ENCODE data around the gene SLC35G1. TPM values are rescaled to one million over a fixed set of nuclear protein-coding genes. Genes with fewer than 3 reads are reported as not detected.

Gene SLC35G1
- total and polyA plus RNA-seq, 7 donors, result 1.3 to 2.7 (median 2.2) TPM

- DNase-seq (no peak), ATAC-seq (no peak)
- no peak overlapping the region for H3K27ac ChIP-seq
- H3K4me1 ChIP-seq, result no peaks in the 10 kb centered on the region
- no peaks in the 10 kb centered on the region for H3K36me3 ChIP-seq (ENCODE audit: insufficient read depth in 1 of 2, low read depth in 1 of 2)
- intact Hi-C loops (cut with DNase I), result no loop called here
- no peak overlapping the region for H3K4me3 ChIP-seq
- H3K27me3 ChIP-seq (ENCODE audit: insufficient read depth in 3 of 3, low read length in 2 of 3), result peaks cover 0 to 5% (median 0%) of the 10 kb centered on the region in 3 donors
- H3K9me3 ChIP-seq, result no peaks in the 10 kb centered on the region
- WGBS, 3 donors, result 37 to 50% (median 38%) methylated on average over 1 of the region's 1 CpG
- no peak for TF ChIP-seq CTCF (IDR thresholded peaks at IDR 0.05)
Measured at GRCh38 chr10:93867525-93867924, 26.3 kb upstream of the SLC35G1 start.

- no peak for DNase-seq
- Histone ChIP-seq H3K9me3 (no peaks in the 10 kb centered on the region), H3K4me1 (no peaks in the 10 kb centered on the region), H3K27me3 (ENCODE audit: insufficient read depth in 3 of 3, low read length in 2 of 3) (peaks cover 0 to 9% (median 0%) of the 10 kb centered on the region in 3 donors), H3K27ac (no peak overlapping the region), H3K4me3 (no peak overlapping the region), H3K36me3 (ENCODE audit: insufficient read depth in 1 of 2, low read depth in 1 of 2) (no peaks in the 10 kb centered on the region)
- intact Hi-C loops (cut with DNase I), result no loop called here
- no peak for ATAC-seq
- no peak for TF ChIP-seq CTCF (IDR thresholded peaks at IDR 0.05)
- WGBS, 3 donors, result 74 to 88% (median 77%) methylated on average over 2 of the region's 2 CpGs
Measured at GRCh38 chr10:93871671-93872204, 22.0 kb upstream of the SLC35G1 start.

GRCh38 chr10:93872375-93873158 is 21.2 kb upstream of the SLC35G1 start:
- peaks cover 0 to 9% (median 0%) of the 10 kb centered on the region in 3 donors for H3K27me3 ChIP-seq (ENCODE audit: insufficient read depth in 3 of 3, low read length in 2 of 3)
- H3K4me3 ChIP-seq, result no peak overlapping the region
- no peaks in the 10 kb centered on the region for H3K9me3 ChIP-seq
- intact Hi-C loops (cut with DNase I), result no loop called here
- no peaks in the 10 kb centered on the region for H3K4me1 ChIP-seq
- WGBS, 3 donors, result 55 to 78% (median 60%) methylated on average over 2 of the region's 2 CpGs
- no peaks in the 10 kb centered on the region for H3K36me3 ChIP-seq (ENCODE audit: insufficient read depth in 1 of 2, low read depth in 1 of 2)
- TF ChIP-seq CTCF (IDR thresholded peaks at IDR 0.05), result no peak
- no peak overlapping the region for H3K27ac ChIP-seq
- ATAC-seq, result no peak
- DNase-seq, result no peak

- TF ChIP-seq CTCF (IDR thresholded peaks at IDR 0.05), result no peak
Measured at GRCh38 chr10:93873420-93874115, 20.2 kb upstream of the SLC35G1 start.

More at GRCh38 chr10:93873420-93874115, 20.2 kb upstream of the SLC35G1 start:
- Histone ChIP-seq H3K27me3 (ENCODE audit: insufficient read depth in 3 of 3, low read length in 2 of 3) (peaks cover 0 to 6% (median 0%) of the 10 kb centered on the region in 3 donors), H3K36me3 (ENCODE audit: insufficient read depth in 1 of 2, low read depth in 1 of 2) (no peaks in the 10 kb centered on the region), H3K9me3 (no peaks in the 10 kb centered on the region), H3K4me3 (no peak overlapping the region), H3K4me1 (no peaks in the 10 kb centered on the region), H3K27ac (no peak overlapping the region)
- DNase-seq, result no peak
- ATAC-seq, result no peak
- WGBS, 3 donors, result 64 to 74% (median 71%) methylated on average over 6 of the region's 6 CpGs
- intact Hi-C loops (cut with DNase I), result no loop called here

Measured in psoas muscle (tissue), 8 donors.